Prostate gland (tissue), 2 donors: Measurements from ENCODE around the gene SOCS6. TPM values are rescaled to one million over a fixed set of nuclear protein-coding genes. Genes with fewer than 3 reads are reported as not detected.
"Not testable (repeated sequence)": the region's sequence is repeated elsewhere in the genome, so short reads cannot be mapped to it uniquely, and the experiment has no call there.

Source experiments
- DNase-seq: peaks from one replicate; pipeline ENCODE4 v3.0.0-alpha.2; 2019; ENCODE audit warnings: low spot score
- H3K27ac ChIP-seq, 2 donors: fragments of 200-600 bp; sonication (generic); 2 replicates each; pipeline ENCODE4 v1.5.1; 2017 to 2019
- H3K27me3 ChIP-seq: fragments of 200-600 bp; sonication (generic); replicated peaks from 2 replicates; pipeline ENCODE4 v1.5.1; 2019; ENCODE audit not compliant: insufficient read depth
- H3K36me3 ChIP-seq, 2 donors: fragments of 200-600 bp; sonication (generic); 1 replicate in 1 of 2; 2 replicates in 1 of 2; pipeline versions ENCODE4 v1.5.1 to v1.8.1; 2017 to 2019
- H3K4me1 ChIP-seq: fragments of 200-600 bp; sonication (generic); replicated peaks from 2 replicates; pipeline ENCODE4 v1.5.1; 2019
- H3K4me3 ChIP-seq, 2 donors: fragments of 200-600 bp; sonication (generic); 2 replicates each; pipeline ENCODE4 v1.5.1; 2017 to 2019
- H3K9me3 ChIP-seq: fragments of 200-600 bp; sonication (generic); 2 replicates; pipeline ENCODE4 v1.5.1; 2017
- POLR2A ChIP-seq: fragments of 450-650 bp; IDR thresholded peaks from one replicate; pipeline ENCODE4 v1.6.1; 2016; ENCODE audit warnings: antibody characterized with exemption, mild to moderate bottlenecking
- POLR2AphosphoS5 ChIP-seq: sonication (generic); formaldehyde crosslinking; IDR thresholded peaks from one replicate; pipeline ENCODE4 v1.6.1; 2017; ENCODE audit warnings: antibody characterized with exemption
- WGBS: methylation state at CpG from one replicate; pipeline ENCODE4 v1.1.5; 2018; 5-methylcytosine and 5-hydroxymethylcytosine counted together
- intact Hi-C: fragments of 100-400 bp; cut with DNase I; formaldehyde crosslinking; loops from one replicate; pipeline ENCODE4 v1.14.2; 2022
- total RNA-seq, 2 donors: library from RNA; depleted of rRNA; stranded (reverse); fragments of >200 nt; gene quantifications; one replicate each; pipeline ENCODE4 v1.1.0, GENCODE V29; 2016
- TF ChIP-seq, protein P1 (sequence below), 4 experiments: fragments of 200-600 bp in 2 of 4; fragments of 450-650 bp in 2 of 4; sonication (generic) in 2 of 4; IDR thresholded peaks; 1 replicate in 3 of 4; 2 replicates in 1 of 4; pipeline ENCODE4 v1.5.1; 2016 to 2019; ENCODE audit warnings: antibody characterized with exemption in 4 of 4, mild to moderate bottlenecking in 2 of 4, moderate library complexity in 2 of 4

Gene SOCS6
- total RNA-seq, 2 donors from 2014 or later = 25.6 to 31.4 TPM

DNA sequence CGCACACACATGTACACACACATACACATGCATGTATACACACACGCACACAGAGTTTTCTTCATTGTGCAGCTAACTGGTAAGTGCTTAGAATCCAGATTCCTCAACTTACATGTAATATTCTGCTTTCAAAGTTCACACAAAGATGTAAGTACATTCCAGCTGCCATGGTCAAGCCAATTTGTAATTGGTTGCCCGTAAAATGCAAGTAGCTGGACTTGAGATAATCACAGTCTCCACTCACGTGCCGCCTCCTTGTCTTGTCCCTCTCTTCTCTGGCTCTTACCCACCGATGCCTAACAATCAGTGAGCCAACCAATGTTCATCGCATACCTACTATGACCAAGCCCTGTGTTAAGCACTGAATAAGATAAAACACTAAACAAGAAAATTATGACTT, 77.8 kb downstream of the SOCS6 start:
- H3K27ac ChIP-seq = no peak overlapping the region
- no peak for TF ChIP-seq POLR2A
- no peak for TF ChIP-seq POLR2AphosphoS5
- TF ChIP-seq, protein P1, sequence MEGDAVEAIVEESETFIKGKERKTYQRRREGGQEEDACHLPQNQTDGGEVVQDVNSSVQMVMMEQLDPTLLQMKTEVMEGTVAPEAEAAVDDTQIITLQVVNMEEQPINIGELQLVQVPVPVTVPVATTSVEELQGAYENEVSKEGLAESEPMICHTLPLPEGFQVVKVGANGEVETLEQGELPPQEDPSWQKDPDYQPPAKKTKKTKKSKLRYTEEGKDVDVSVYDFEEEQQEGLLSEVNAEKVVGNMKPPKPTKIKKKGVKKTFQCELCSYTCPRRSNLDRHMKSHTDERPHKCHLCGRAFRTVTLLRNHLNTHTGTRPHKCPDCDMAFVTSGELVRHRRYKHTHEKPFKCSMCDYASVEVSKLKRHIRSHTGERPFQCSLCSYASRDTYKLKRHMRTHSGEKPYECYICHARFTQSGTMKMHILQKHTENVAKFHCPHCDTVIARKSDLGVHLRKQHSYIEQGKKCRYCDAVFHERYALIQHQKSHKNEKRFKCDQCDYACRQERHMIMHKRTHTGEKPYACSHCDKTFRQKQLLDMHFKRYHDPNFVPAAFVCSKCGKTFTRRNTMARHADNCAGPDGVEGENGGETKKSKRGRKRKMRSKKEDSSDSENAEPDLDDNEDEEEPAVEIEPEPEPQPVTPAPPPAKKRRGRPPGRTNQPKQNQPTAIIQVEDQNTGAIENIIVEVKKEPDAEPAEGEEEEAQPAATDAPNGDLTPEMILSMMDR (IDR thresholded peaks at IDR 0.05) = no peak
- DNase-seq = no peak
- no peaks in the 10 kb centered on the region for H3K4me1 ChIP-seq
- no peak overlapping the region for H3K4me3 ChIP-seq
- 69% methylated on average over 7 of the region's 7 CpGs for WGBS
- no peaks in the 10 kb centered on the region for H3K9me3 ChIP-seq
- intact Hi-C loops = no loop called here
- no peaks in the 10 kb centered on the region for H3K27me3 ChIP-seq
- no peaks in the 10 kb centered on the region for H3K36me3 ChIP-seq

DNA sequence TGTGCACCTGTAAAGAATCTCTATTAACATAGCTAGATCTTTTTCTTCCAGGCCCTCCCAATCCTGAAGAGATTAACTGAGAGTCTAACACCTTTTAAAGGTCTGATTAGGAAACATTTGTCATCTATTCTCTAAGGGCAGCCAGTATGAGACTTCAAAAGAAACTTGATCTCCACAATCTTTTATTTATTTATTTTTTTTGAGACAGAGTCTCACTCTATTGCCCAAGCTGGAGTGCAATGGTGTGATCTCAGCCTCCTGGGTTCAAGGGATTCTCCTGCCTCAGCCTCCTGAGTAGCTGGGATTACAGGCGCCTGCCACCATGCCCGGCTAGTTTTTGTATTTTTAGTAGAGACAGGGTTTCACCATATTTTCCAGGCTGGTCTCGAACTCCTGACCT, 78.5 kb downstream of the SOCS6 start:
- H3K27me3 ChIP-seq, H3K9me3 ChIP-seq, H3K36me3 ChIP-seq, H3K4me1 ChIP-seq, H3K27ac ChIP-seq, H3K4me3 ChIP-seq, DNase-seq, intact Hi-C loops: not testable (repeated sequence)
- 97% methylated on average over 3 of the region's 3 CpGs for WGBS

DNA sequence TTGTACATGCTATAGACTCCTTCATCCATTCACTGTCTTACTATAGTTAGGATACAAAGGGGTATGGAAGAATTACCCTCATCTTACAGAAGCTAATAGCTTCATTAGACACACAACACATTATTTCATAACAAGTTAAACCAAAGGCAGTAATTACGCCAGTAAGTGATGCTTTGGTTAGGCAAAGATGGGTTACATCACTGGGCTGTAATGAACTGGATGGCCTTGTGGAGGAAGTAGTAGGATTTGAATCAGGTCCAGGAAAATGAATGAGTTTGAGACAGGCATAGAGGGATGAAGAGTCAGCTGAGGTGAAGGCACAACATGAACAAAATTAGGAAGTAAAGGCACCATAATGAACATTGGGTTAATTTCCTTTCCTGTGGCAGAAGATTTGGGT, 80.1 kb downstream of the SOCS6 start:
- no peaks in the 10 kb centered on the region for H3K9me3 ChIP-seq
- intact Hi-C loops = no loop called here
- H3K4me1 ChIP-seq = no peaks in the 10 kb centered on the region
- no peak for TF ChIP-seq POLR2AphosphoS5
- TF ChIP-seq POLR2A = no peak
- TF ChIP-seq, protein P1 (IDR thresholded peaks at IDR 0.05) = no peak
- no peaks in the 10 kb centered on the region for H3K36me3 ChIP-seq
- WGBS = 92% methylated on average over 1 of the region's 1 CpG
- DNase-seq = no peak
- no peak overlapping the region for H3K27ac ChIP-seq
- no peaks in the 10 kb centered on the region for H3K27me3 ChIP-seq
- H3K4me3 ChIP-seq = no peak overlapping the region

DNA sequence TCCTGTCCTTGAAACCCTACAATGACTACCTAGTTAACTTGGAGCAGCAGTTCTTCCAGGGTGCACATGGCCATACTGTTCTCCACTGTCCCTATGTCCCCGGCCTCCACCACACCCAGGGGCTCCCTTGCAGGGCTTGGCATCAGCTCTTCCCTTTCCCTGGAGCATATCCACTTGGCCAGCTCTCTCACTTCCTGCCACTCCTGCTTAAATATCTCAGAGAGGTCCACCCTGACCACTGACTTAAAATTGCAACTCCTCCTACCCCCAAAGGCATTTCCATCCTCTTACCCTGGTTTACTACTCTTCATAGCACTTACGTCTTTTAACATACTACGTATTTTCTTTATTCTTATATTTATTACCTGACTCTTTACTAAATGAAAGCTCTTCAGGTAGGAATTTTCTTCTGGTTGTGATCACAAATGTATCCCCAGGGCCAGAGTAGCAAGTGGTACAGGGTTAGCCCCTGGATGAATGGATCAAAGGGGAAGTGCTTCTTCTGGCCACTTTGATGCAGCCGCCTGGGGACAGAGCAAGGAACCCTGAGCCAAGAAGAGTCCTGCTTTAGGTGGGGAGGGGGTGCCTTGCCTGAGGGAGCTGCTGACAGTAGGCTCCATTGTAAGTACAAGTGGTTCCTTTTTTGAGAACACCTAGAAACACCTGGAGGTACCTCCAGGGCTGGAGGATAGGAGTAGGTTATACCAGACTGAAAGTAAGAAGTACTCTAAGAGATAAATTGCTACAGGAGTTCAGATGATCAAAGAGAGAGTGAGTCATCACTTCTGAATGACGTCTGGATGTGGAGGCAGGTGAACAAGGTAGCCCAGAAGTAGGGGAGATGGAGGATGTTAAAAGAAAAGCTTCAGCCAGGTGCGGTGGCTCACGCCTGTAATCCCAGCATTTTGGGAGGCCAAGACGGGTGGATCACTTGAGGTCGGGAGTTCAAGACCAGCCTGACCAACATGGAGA, 82.2 kb downstream of the SOCS6 start:
- no peaks in the 10 kb centered on the region for H3K9me3 ChIP-seq
- H3K27me3 ChIP-seq = no peaks in the 10 kb centered on the region
- intact Hi-C loops = no loop called here
- 84% methylated on average over 9 of the region's 9 CpGs for WGBS
- TF ChIP-seq POLR2A (no peak), POLR2AphosphoS5 (no peak)
- TF ChIP-seq, protein P1 (IDR thresholded peaks at IDR 0.05) = no peak
- no peak for DNase-seq
- no peak overlapping the region for H3K27ac ChIP-seq
- H3K36me3 ChIP-seq = no peaks in the 10 kb centered on the region
- H3K4me3 ChIP-seq = no peak overlapping the region
- no peaks in the 10 kb centered on the region for H3K4me1 ChIP-seq

DNA sequence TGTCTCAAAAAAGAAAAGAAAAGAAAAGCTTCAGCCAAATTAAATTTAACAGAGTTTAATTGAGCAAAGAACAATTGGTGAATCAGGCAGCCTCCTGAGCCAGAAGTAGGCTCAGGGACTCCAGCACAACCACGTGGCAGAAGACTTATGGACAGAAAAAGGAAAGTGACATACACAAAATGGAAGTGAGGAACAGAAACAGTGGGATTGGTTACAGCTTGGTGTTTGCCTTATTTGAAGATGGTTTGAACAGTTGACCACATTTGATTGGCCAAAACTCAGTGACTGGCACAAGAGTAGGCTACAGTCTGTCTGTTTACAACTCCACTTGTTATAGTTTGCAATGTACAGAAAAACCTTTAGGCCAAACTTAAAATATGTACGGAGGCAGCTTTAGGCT, 83.1 kb downstream of the SOCS6 start:
- H3K4me1 ChIP-seq = no peaks in the 10 kb centered on the region
- TF ChIP-seq POLR2AphosphoS5 (no peak), POLR2A (no peak)
- TF ChIP-seq, protein P1 (IDR thresholded peaks at IDR 0.05) = no peak
- no peaks in the 10 kb centered on the region for H3K9me3 ChIP-seq
- no peaks in the 10 kb centered on the region for H3K36me3 ChIP-seq
- no peak overlapping the region for H3K27ac ChIP-seq
- no peaks in the 10 kb centered on the region for H3K27me3 ChIP-seq
- H3K4me3 ChIP-seq = no peak overlapping the region
- 66% methylated on average over 2 of the region's 2 CpGs for WGBS
- intact Hi-C loops = no loop called here
- DNase-seq = no peak
